ENCODE results near the gene ALKAL2. TPM values are rescaled to one million over a fixed set of nuclear protein-coding genes. Genes with fewer than 3 reads are reported as not detected.
"Not testable (repeated sequence)": the region's sequence is repeated elsewhere in the genome, so short reads cannot be mapped to it uniquely, and the experiment has no call there.

Gene ALKAL2
- polyA plus RNA-seq (2013, experiment 1 of 2), result 0.20 TPM
- polyA plus RNA-seq (2013, experiment 2 of 2), result 0.17 TPM

- Histone ChIP-seq H2AFZ (ENCODE audit: low read length) (peak within 1 kb of the TSS; percentile 90), H4K91ac (ENCODE audit: low read depth, low read length, poor library complexity) (no peak within 1 kb of the TSS), H3K27ac (replicated peaks; ENCODE audit: low read length) (no peak within 1 kb of the TSS), H2BK120ac (ENCODE audit: low read depth, low read length) (no peak within 1 kb of the TSS), H4K8ac (ENCODE audit: low read depth, low read length) (peak within 1 kb of the TSS; percentile 9), H3K18ac (ENCODE audit: low read length) (peak within 1 kb of the TSS; percentile 32), H3K9ac (ENCODE audit: low read depth, low read length, poor library complexity) (peak within 1 kb of the TSS; percentile 16), H2BK15ac (ENCODE audit: low read length) (no peak within 1 kb of the TSS), H3K36me3 (replicated peaks in 1 of 2; ENCODE audit: control insufficient read depth in 2 of 2, insufficient read depth in 2 of 2, low read length in 2 of 2) (peaks cover 0 to 30% of the 10 kb centered on the region in 2 donors), H3K4me2 (ENCODE audit: insufficient read depth, low read length, poor library complexity, severe bottlenecking) (peak within 1 kb of the TSS; percentile 68), H2BK5ac (ENCODE audit: low read length) (no peak within 1 kb of the TSS), H3K4me3 (ENCODE audit: low read length in 2 of 2) (peak within 1 kb of the TSS; percentile 45 to 56), H3K9me3 (replicated peaks in 1 of 2; ENCODE audit: control insufficient read depth in 2 of 2, insufficient read depth in 1 of 2, low read depth in 1 of 2, low read length in 2 of 2) (no peaks in the 10 kb centered on the region), H2AK5ac (ENCODE audit: low read depth, low read length) (no peak within 1 kb of the TSS), H3K79me1 (ENCODE audit: low read depth, low read length) (peaks cover 2% of the 10 kb centered on the region), H2BK12ac (ENCODE audit: low read length) (no peak within 1 kb of the TSS), H3K4ac (ENCODE audit: low read length) (no peak within 1 kb of the TSS), H3K27me3 (ENCODE audit: control insufficient read depth in 3 of 3, insufficient read depth in 3 of 3, low read depth in 1 of 3, low read length in 3 of 3) (peaks cover 0 to 52% (median 16%) of the 10 kb centered on the region in 3 experiments), H3K4me1 (ENCODE audit: control insufficient read depth in 2 of 2, insufficient read depth in 1 of 2, low read depth in 1 of 2, low read length in 2 of 2) (peaks cover 14% of the 10 kb centered on the region in 2 donors), H3K23ac (ENCODE audit: low read depth, low read length, poor library complexity) (peak within 1 kb of the TSS; percentile 26), H3K14ac (ENCODE audit: low read length) (no peak within 1 kb of the TSS)
- WGBS, 2 donors (ENCODE audit: extremely low coverage in 2 of 2, insufficient read length in 2 of 2, insufficient replicate concordance in 1 of 2), result no CpG with 5 or more reads among the region's 128 CpGs
- DNase-seq (ENCODE audit: low spot score), result no peak
Observed at GRCh38 chr2:287911-288757, at the start of gene ALKAL2. ALKAL2 (minus strand) TSS chr2:288091; CDS start chr2:287835, 256 bp downstream.

- H4K91ac ChIP-seq (ENCODE audit: low read depth, low read length, poor library complexity); H3K36me3 ChIP-seq (replicated peaks in 1 of 2; ENCODE audit: control insufficient read depth in 2 of 2, insufficient read depth in 2 of 2, low read length in 2 of 2); H3K27me3 ChIP-seq (ENCODE audit: control insufficient read depth in 3 of 3, insufficient read depth in 3 of 3, low read depth in 1 of 3, low read length in 3 of 3); H3K9ac ChIP-seq (ENCODE audit: low read depth, low read length, poor library complexity); H3K14ac ChIP-seq (ENCODE audit: low read length); H2AK5ac ChIP-seq (ENCODE audit: low read depth, low read length); DNase-seq (ENCODE audit: low spot score); H3K4me2 ChIP-seq (ENCODE audit: insufficient read depth, low read length, poor library complexity, severe bottlenecking); H3K4ac ChIP-seq (ENCODE audit: low read length); H2BK15ac ChIP-seq (ENCODE audit: low read length); H3K27ac ChIP-seq (replicated peaks; ENCODE audit: low read length); H2BK12ac ChIP-seq (ENCODE audit: low read length); H2BK120ac ChIP-seq (ENCODE audit: low read depth, low read length); H3K18ac ChIP-seq (ENCODE audit: low read length); H3K79me1 ChIP-seq (ENCODE audit: low read depth, low read length); H2AFZ ChIP-seq (ENCODE audit: low read length); H3K4me3 ChIP-seq (ENCODE audit: low read length in 2 of 2); H3K23ac ChIP-seq (ENCODE audit: low read depth, low read length, poor library complexity); H3K4me1 ChIP-seq (ENCODE audit: control insufficient read depth in 2 of 2, insufficient read depth in 1 of 2, low read depth in 1 of 2, low read length in 2 of 2); H2BK5ac ChIP-seq (ENCODE audit: low read length); H4K8ac ChIP-seq (ENCODE audit: low read depth, low read length): not testable (repeated sequence)
- H3K9me3 ChIP-seq (replicated peaks in 1 of 2; ENCODE audit: control insufficient read depth in 2 of 2, insufficient read depth in 1 of 2, low read depth in 1 of 2, low read length in 2 of 2), result peaks cover 15 to 43% of the 10 kb centered on the region in 2 donors
- no CpG with 5 or more reads among the region's 2 CpGs for WGBS, 2 donors (ENCODE audit: extremely low coverage in 2 of 2, insufficient read length in 2 of 2, insufficient replicate concordance in 1 of 2)
Observed at GRCh38 chr2:336949-337348, 49.1 kb upstream of the ALKAL2 start.

GRCh38 chr2:336360-336759 is 48.5 kb upstream of the ALKAL2 start:
- no peak overlapping the region for H2BK5ac ChIP-seq (ENCODE audit: low read length)
- H2AFZ ChIP-seq (ENCODE audit: low read length), result no peak overlapping the region
- H3K9me3 ChIP-seq (replicated peaks in 1 of 2; ENCODE audit: control insufficient read depth in 2 of 2, insufficient read depth in 1 of 2, low read depth in 1 of 2, low read length in 2 of 2), result peaks cover 15 to 43% of the 10 kb centered on the region in 2 donors
- no peak overlapping the region for H3K27ac ChIP-seq (replicated peaks; ENCODE audit: low read length)
- H2BK120ac ChIP-seq (ENCODE audit: low read depth, low read length), result no peak overlapping the region
- no peak overlapping the region for H3K9ac ChIP-seq (ENCODE audit: low read depth, low read length, poor library complexity)
- H4K8ac ChIP-seq (ENCODE audit: low read depth, low read length), result no peak overlapping the region
- no peak overlapping the region for H2AK5ac ChIP-seq (ENCODE audit: low read depth, low read length)
- no peak for DNase-seq (ENCODE audit: low spot score)
- no peak overlapping the region for H4K91ac ChIP-seq (ENCODE audit: low read depth, low read length, poor library complexity)
- H2BK12ac ChIP-seq (ENCODE audit: low read length), result no peak overlapping the region
- no peak overlapping the region for H2BK15ac ChIP-seq (ENCODE audit: low read length)
- H3K27me3 ChIP-seq (ENCODE audit: control insufficient read depth in 3 of 3, insufficient read depth in 3 of 3, low read depth in 1 of 3, low read length in 3 of 3), result no peaks in the 10 kb centered on the region
- H3K4me1 ChIP-seq (ENCODE audit: control insufficient read depth in 2 of 2, insufficient read depth in 1 of 2, low read depth in 1 of 2, low read length in 2 of 2), result peaks cover 0 to 1% of the 10 kb centered on the region in 2 donors
- H3K23ac ChIP-seq (ENCODE audit: low read depth, low read length, poor library complexity), result no peak overlapping the region
- H3K4ac ChIP-seq (ENCODE audit: low read length), result no peak overlapping the region
- no CpG with 5 or more reads among the region's 4 CpGs for WGBS, 2 donors (ENCODE audit: extremely low coverage in 2 of 2, insufficient read length in 2 of 2, insufficient replicate concordance in 1 of 2)
- H3K79me1 ChIP-seq (ENCODE audit: low read depth, low read length), result no peaks in the 10 kb centered on the region
- H3K4me2 ChIP-seq (ENCODE audit: insufficient read depth, low read length, poor library complexity, severe bottlenecking), result no peak overlapping the region
- H3K4me3 ChIP-seq (ENCODE audit: low read length in 2 of 2), result no peak overlapping the region
- H3K14ac ChIP-seq (ENCODE audit: low read length), result no peak overlapping the region
- H3K18ac ChIP-seq (ENCODE audit: low read length), result no peak overlapping the region
- peaks cover 0 to 3% of the 10 kb centered on the region in 2 donors for H3K36me3 ChIP-seq (replicated peaks in 1 of 2; ENCODE audit: control insufficient read depth in 2 of 2, insufficient read depth in 2 of 2, low read length in 2 of 2)

- Histone ChIP-seq H3K27ac (replicated peaks; ENCODE audit: low read length) (no peak overlapping the region), H3K18ac (ENCODE audit: low read length) (no peak overlapping the region), H3K9ac (ENCODE audit: low read depth, low read length, poor library complexity) (no peak overlapping the region), H2BK15ac (ENCODE audit: low read length) (no peak overlapping the region), H3K4me1 (ENCODE audit: control insufficient read depth in 2 of 2, insufficient read depth in 1 of 2, low read depth in 1 of 2, low read length in 2 of 2) (no peaks in the 10 kb centered on the region), H3K14ac (ENCODE audit: low read length) (no peak overlapping the region), H2AK5ac (ENCODE audit: low read depth, low read length) (no peak overlapping the region), H3K4me2 (ENCODE audit: insufficient read depth, low read length, poor library complexity, severe bottlenecking) (no peak overlapping the region), H4K91ac (ENCODE audit: low read depth, low read length, poor library complexity) (no peak overlapping the region), H3K36me3 (replicated peaks in 1 of 2; ENCODE audit: control insufficient read depth in 2 of 2, insufficient read depth in 2 of 2, low read length in 2 of 2) (no peaks in the 10 kb centered on the region), H2AFZ (ENCODE audit: low read length) (no peak overlapping the region), H4K8ac (ENCODE audit: low read depth, low read length) (no peak overlapping the region), H3K4ac (ENCODE audit: low read length) (no peak overlapping the region), H3K9me3 (replicated peaks in 1 of 2; ENCODE audit: control insufficient read depth in 2 of 2, insufficient read depth in 1 of 2, low read depth in 1 of 2, low read length in 2 of 2) (peaks cover 2 to 42% of the 10 kb centered on the region in 2 donors), H2BK12ac (ENCODE audit: low read length) (no peak overlapping the region), H3K23ac (ENCODE audit: low read depth, low read length, poor library complexity) (no peak overlapping the region), H2BK120ac (ENCODE audit: low read depth, low read length) (no peak overlapping the region), H3K79me1 (ENCODE audit: low read depth, low read length) (no peaks in the 10 kb centered on the region), H3K4me3 (ENCODE audit: low read length in 2 of 2) (no peak overlapping the region), H3K27me3 (ENCODE audit: control insufficient read depth in 3 of 3, insufficient read depth in 3 of 3, low read depth in 1 of 3, low read length in 3 of 3) (no peaks in the 10 kb centered on the region), H2BK5ac (ENCODE audit: low read length) (no peak overlapping the region)
- no CpG with 5 or more reads among the region's 3 CpGs for WGBS, 2 donors (ENCODE audit: extremely low coverage in 2 of 2, insufficient read length in 2 of 2, insufficient replicate concordance in 1 of 2)
- DNase-seq (ENCODE audit: low spot score), result no peak
Observed at GRCh38 chr2:332592-332991, 44.7 kb upstream of the ALKAL2 start.
